ENCODE results near the gene OGFOD3.
"Not testable (repeated sequence)": the region's sequence is repeated elsewhere in the genome, so short reads cannot be mapped to it uniquely, and the experiment has no call there.

The OGFOD3 gene, protein sequence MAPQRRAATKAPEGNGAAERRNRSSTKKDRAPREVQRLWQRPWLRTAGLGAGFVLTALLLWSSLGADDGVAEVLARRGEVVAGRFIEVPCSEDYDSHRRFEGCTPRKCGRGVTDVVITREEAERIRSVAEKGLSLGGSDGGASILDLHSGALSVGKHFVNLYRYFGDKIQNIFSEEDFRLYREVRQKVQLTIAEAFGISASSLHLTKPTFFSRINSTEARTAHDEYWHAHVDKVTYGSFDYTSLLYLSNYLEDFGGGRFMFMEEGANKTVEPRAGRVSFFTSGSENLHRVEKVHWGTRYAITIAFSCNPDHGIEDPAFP

DNA sequence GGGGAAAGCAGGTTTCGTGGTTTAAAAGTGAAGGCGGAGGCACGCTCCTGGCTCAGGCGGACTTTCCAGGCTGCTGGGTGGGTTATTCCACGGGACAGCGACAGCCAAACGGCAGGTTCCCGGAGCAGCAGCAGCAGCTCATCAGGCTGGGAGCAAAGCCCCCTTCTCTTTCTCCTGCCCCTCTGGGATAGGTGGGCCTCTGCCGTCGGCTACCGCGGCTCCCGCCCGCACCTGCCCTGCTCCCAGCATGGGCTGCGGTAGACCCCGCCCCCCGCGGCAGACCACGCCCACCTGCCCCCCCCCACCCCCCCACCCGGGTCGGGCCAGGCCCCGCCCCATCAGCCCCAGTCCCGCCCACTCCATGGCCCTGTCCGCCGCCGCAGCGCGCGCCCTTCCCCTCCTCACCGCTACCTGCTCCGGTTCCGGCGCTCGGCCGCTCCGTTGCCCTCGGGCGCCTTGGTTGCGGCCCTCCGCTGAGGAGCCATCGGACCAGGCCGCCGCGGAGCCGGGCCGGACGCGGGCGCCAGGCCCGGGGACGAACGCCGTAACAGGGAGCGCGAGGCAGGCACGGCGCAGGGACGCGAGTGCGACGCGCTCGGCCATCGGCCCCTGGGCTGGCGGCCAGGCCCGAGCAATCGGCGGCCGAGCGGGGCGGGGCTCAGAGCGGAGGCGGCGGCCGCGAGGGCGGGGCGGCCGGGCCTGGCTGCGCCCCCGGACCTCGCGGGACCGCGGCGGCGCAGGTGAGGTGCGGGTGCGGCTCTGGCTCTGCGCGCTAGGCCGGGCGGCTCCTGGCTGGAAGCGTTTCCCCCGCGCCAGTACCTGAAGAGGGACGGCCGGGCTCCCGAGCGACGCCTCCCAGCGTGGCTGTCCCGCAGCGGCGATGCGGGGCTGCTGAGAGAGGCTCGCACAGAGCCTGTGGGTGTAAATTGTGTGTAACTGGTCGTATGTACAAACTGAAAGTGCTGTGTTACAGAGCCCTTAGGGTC, at the start of gene OGFOD3, which contains the start of gene HEXD:
Gene OGFOD3, minus strand, starts transcription at position 586 of the 986 bp plus-strand sequence. Its CDS starts 101 bp downstream, at position 485.
Gene HEXD, plus strand, starts transcription at position 347 of the 986 bp plus-strand sequence. CDS start 1,453 bp downstream, outside the sequence.
- Histone ChIP-seq H3K27me3 (replicated peaks; ENCODE audit: control insufficient read depth, insufficient read depth, low read length) (no peaks in the 10 kb centered on the region), H3K4me3 (ENCODE audit: low read length) (peak within 1 kb of the TSS; percentile 95), H3K9me3 (ENCODE audit: control insufficient read depth, low read length) (peaks cover 4% of the 10 kb centered on the region), H3K36me3 (ENCODE audit: control insufficient read depth, insufficient read depth, low read length, severe bottlenecking) (no peaks in the 10 kb centered on the region), H3K9ac (ENCODE audit: low read length) (peak within 1 kb of the TSS; percentile 88), H3K4me1 (ENCODE audit: control insufficient read depth, insufficient read depth, low read length) (peaks cover 17% of the 10 kb centered on the region)
- peak; percentile 95 for DNase-seq (ENCODE audit: low read depth)

DNA sequence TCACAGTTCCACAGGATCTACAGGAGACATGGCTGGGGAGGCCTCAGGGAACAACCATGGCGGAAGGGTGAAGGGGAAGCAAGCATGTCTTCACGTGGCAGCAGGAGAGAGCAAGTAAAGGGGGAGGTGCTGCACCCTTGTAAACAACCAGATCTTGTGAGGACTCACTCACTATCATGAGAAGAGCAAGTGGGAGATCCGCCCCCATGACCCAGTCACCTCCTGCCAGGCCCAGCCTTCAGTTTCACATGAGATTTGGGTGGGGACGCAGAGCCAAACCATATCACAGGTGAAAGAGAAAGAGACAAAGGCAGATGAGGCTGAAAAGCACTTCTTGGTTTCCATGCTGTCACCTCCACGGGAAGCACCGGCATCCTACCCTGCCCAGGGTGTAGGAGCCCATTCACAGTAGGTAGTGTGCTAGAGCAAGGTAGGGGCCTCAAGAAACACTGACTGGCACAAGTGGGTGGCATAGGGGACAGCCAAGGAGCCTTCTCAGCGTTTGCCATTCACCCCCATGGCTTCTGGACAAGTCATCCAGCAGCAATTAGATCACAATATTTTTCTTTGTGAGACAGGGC, 46.7 kb upstream of the OGFOD3 start:
- H3K4me1 ChIP-seq (ENCODE audit: control insufficient read depth, insufficient read depth, low read length): peaks cover 4% of the 10 kb centered on the region
- H3K4me3 ChIP-seq (ENCODE audit: low read length): no peak overlapping the region
- H3K9ac ChIP-seq (ENCODE audit: low read length): no peak overlapping the region
- H3K9me3 ChIP-seq (ENCODE audit: control insufficient read depth, low read length): no peaks in the 10 kb centered on the region
- no peak for DNase-seq (ENCODE audit: low read depth)
- no peaks in the 10 kb centered on the region for H3K27me3 ChIP-seq (replicated peaks; ENCODE audit: control insufficient read depth, insufficient read depth, low read length)
- H3K36me3 ChIP-seq (ENCODE audit: control insufficient read depth, insufficient read depth, low read length, severe bottlenecking): peaks cover 66% of the 10 kb centered on the region

DNA sequence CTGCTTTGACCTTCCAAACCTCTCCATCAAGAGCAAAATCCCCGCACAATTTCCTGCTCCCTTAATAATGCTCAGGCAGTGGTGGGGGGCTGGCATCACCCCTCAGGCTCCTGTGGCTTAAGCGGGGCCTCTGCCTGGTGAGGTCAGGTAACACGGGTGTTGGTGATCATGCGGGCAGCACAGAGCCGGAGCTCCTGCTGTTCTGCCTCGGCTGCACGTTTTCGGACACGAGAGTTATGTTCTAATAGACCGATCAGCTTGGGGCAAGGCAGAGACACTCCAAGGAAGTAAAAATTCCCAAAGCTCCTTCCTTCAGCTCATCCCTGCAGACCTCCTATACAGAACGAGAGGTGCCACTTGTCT, 46.2 kb upstream of the OGFOD3 start:
- H3K36me3 ChIP-seq (ENCODE audit: control insufficient read depth, insufficient read depth, low read length, severe bottlenecking): peaks cover 63% of the 10 kb centered on the region
- no peak for DNase-seq (ENCODE audit: low read depth)

DNA sequence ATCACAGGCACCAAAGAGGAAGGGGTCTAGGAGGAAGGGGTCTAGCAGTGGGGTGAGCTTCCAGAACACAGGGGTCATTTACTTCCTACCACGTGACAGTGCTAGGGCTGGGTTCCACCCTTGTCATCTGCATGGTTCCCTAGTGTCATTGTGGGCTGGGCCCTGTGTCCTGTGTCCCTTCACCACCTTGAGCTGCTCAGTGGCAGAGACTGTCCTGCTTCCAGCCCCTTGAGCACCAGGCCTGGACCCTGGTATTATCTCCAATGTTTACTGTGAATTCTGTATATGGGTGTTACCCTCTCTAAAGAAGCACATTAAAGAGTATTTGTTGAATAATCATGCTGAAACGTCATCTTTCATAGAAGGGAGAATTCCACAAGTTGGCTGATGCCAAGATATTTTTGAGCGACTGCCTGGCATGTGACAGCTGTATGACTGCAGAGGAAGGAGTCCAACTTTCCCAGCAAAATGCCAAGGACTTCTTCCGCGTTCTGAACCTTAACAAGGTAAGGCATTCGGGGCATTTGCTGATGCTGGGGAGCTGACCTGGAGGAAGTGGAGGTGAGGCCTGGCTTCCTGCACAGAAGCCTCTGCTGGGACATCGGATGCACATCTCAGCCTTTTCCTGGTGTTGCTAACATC, 45.7 kb upstream of the OGFOD3 start:
- Histone ChIP-seq H3K9me3 (ENCODE audit: control insufficient read depth, low read length) (no peaks in the 10 kb centered on the region), H3K9ac (ENCODE audit: low read length) (no peak overlapping the region), H3K36me3 (ENCODE audit: control insufficient read depth, insufficient read depth, low read length, severe bottlenecking) (peaks cover 59% of the 10 kb centered on the region), H3K27me3 (replicated peaks; ENCODE audit: control insufficient read depth, insufficient read depth, low read length) (no peaks in the 10 kb centered on the region), H3K4me3 (ENCODE audit: low read length) (no peak overlapping the region), H3K4me1 (ENCODE audit: control insufficient read depth, insufficient read depth, low read length) (peaks cover 9% of the 10 kb centered on the region)
- DNase-seq (ENCODE audit: low read depth): no peak

More for the DNA sequence above, 46.2 kb upstream of the OGFOD3 start:
- H3K4me3 ChIP-seq (ENCODE audit: low read length): no peak overlapping the region
- peaks cover 4% of the 10 kb centered on the region for H3K4me1 ChIP-seq (ENCODE audit: control insufficient read depth, insufficient read depth, low read length)
- no peaks in the 10 kb centered on the region for H3K9me3 ChIP-seq (ENCODE audit: control insufficient read depth, low read length)
- no peak overlapping the region for H3K9ac ChIP-seq (ENCODE audit: low read length)
- H3K27me3 ChIP-seq (replicated peaks; ENCODE audit: control insufficient read depth, insufficient read depth, low read length): no peaks in the 10 kb centered on the region

DNA sequence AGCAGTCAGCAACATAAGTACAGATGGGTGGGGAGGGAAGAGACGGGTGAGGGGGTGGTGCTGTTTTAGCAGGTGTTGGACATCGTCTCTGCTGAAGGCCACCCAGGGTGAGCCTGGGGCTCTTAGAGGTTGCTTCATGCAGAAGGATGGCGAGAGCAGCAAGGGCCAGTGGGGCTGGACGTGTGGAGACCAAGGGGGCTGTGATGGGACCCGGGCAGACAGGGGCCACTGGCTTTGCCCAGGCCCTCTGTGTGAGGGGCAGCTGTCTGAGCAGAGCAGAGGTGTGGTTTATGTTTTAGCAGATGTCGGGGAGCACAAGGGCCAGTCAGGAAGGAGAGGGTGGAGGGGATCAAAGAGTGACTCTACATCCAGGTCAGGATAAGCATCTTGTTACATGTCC, 45.0 kb upstream of the OGFOD3 start:
- no peak overlapping the region for H3K4me3 ChIP-seq (ENCODE audit: low read length)
- no peaks in the 10 kb centered on the region for H3K9me3 ChIP-seq (ENCODE audit: control insufficient read depth, low read length)
- peaks cover 9% of the 10 kb centered on the region for H3K4me1 ChIP-seq (ENCODE audit: control insufficient read depth, insufficient read depth, low read length)
- DNase-seq (ENCODE audit: low read depth): no peak
- H3K9ac ChIP-seq (ENCODE audit: low read length): no peak overlapping the region
- no peaks in the 10 kb centered on the region for H3K27me3 ChIP-seq (replicated peaks; ENCODE audit: control insufficient read depth, insufficient read depth, low read length)
- peaks cover 53% of the 10 kb centered on the region for H3K36me3 ChIP-seq (ENCODE audit: control insufficient read depth, insufficient read depth, low read length, severe bottlenecking)

DNA sequence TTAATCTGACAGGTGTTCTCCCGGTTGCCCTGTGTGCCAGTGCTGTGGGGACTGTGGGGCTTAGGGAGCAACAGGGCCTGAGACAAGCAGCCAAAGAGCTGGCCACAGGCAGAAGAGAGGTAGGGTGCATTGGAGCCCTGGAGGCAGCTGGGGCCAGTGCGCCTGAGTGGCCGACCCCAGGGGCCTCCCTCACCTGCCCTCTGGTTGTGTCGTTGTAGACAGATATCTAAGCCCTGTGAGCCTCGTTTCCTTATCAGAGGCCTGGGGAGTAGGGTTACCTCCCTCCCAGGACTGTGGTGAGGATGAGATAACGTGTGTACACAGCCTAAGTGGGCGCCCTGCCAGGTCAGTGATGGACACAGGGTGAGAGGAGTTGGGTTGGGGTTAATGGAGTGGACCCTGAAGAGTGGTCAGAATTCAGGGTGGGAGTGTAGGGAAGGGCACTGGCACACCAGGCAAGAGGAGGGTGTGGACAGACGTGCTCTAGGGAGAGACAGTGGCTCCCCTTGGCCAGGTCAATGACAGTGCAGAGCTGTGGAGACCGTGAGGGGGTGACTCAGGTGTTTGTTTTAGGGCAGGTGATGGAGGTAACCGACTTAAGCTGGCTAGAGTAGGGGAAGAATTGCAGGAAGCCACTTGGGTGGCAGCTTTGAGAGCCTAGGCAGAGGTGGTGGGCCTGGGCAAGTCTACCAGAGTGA, 43.6 kb upstream of the OGFOD3 start:
- H3K4me3 ChIP-seq (ENCODE audit: low read length): no peak overlapping the region
- peaks cover 17% of the 10 kb centered on the region for H3K4me1 ChIP-seq (ENCODE audit: control insufficient read depth, insufficient read depth, low read length)
- DNase-seq (ENCODE audit: low read depth): no peak
- H3K9me3 ChIP-seq (ENCODE audit: control insufficient read depth, low read length): no peaks in the 10 kb centered on the region
- H3K36me3 ChIP-seq (ENCODE audit: control insufficient read depth, insufficient read depth, low read length, severe bottlenecking): peaks cover 51% of the 10 kb centered on the region
- no peaks in the 10 kb centered on the region for H3K27me3 ChIP-seq (replicated peaks; ENCODE audit: control insufficient read depth, insufficient read depth, low read length)
- H3K9ac ChIP-seq (ENCODE audit: low read length): no peak overlapping the region

DNA sequence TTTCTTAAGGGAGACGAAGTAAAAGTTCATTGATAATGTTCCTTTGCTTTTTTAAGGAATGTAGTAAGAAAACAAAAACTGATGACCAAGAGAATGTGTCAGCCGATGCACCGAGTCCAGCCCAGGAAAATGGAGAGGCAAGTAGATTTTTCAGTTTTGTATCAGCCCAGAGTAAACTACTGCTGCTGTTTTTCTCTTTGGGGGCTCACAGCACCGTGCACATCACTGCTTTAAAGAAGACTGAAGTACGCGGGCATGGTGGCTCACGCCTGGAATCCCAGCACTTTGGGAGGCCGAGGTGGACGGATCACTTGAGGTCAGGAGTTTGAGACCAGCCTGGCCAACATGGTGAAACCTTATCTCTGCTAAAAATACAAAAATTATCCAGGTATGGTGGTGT, 41.5 kb upstream of the OGFOD3 start:
- not testable (repeated sequence) for H3K9ac ChIP-seq (ENCODE audit: low read length); H3K9me3 ChIP-seq (ENCODE audit: control insufficient read depth, low read length); DNase-seq (ENCODE audit: low read depth); H3K4me3 ChIP-seq (ENCODE audit: low read length); H3K27me3 ChIP-seq (replicated peaks; ENCODE audit: control insufficient read depth, insufficient read depth, low read length)
- H3K4me1 ChIP-seq (ENCODE audit: control insufficient read depth, insufficient read depth, low read length): peaks cover 17% of the 10 kb centered on the region
- peaks cover 33% of the 10 kb centered on the region for H3K36me3 ChIP-seq (ENCODE audit: control insufficient read depth, insufficient read depth, low read length, severe bottlenecking)

DNA sequence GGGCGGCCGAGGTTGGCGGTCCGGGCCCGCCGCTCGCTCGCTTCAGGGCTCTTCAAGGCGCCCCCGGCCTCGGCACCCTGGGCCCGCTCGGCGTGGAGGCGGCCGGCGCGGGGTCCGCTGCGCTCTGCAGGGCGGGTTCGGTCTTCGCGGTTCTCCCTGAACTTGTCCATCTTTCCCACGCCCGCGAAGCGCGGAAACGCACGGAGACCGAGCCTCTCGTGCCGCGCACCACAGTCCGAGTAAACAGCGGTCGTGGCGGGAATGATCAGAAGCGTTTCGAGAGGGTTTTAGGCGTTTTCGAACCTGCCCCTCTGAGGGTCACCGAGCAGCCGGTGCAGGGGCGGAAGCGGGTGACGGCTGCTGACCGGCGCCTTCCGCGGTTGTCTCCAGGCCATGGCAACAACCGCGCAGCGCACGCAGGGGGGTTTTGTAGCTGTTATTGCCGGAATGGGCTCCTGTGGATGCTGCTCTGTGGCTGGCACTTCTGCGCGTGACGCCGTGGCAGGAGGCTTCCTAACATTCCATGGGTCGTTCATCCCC, 40.6 kb upstream of the OGFOD3 start:
- H3K4me1 ChIP-seq (ENCODE audit: control insufficient read depth, insufficient read depth, low read length): peaks cover 17% of the 10 kb centered on the region
- H3K9ac ChIP-seq (ENCODE audit: low read length): peak overlapping the region; percentile 98
- H3K27me3 ChIP-seq (replicated peaks; ENCODE audit: control insufficient read depth, insufficient read depth, low read length): no peaks in the 10 kb centered on the region
- H3K4me3 ChIP-seq (ENCODE audit: low read length): peak overlapping the region; percentile 96
- no peaks in the 10 kb centered on the region for H3K9me3 ChIP-seq (ENCODE audit: control insufficient read depth, low read length)
- DNase-seq (ENCODE audit: low read depth): peak; percentile 58
- peaks cover 24% of the 10 kb centered on the region for H3K36me3 ChIP-seq (ENCODE audit: control insufficient read depth, insufficient read depth, low read length, severe bottlenecking)

DNA sequence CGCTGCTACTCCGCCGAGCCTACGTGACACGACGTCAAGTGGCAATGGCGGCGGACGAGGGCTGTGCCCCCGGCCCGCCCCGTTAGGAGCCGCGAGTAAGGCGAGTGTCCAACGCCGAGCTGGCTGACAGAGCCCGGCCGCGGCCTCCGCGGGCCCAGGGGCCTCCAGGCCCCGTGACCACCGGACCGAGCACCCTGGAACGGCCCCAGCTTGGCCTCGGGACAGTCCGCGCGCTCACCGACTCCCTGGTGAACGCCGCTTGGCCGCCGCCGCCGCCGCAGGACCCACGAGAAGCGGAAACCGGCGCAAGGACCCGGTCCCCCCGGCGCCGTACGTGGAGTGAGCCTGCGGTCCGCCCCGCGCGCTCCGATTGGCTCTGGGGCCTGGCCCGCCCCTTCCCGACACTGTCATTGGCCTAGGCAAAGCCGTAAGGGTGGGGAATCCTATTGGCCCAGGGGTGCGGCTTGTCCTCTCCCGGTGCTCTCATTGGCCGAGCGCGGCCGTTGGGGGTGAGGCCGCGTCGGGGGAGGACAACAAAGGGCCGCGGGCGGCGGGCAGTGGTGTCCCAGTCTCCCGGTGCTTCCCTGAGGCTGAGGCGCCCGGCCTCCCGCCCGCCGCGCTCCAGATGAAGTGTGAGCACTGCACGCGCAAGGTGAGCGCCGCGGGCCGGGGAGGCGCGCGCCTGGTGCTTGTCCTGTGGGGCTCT, 39.9 kb upstream of the OGFOD3 start, which contains the start of gene NARF:
Gene NARF, plus strand, starts transcription at position 563 of the 706 bp plus-strand sequence. Its CDS starts 63 bp downstream, at position 626.
- peak within 1 kb of the TSS; percentile 96 for H3K4me3 ChIP-seq (ENCODE audit: low read length)
- peak; percentile 99 for DNase-seq (ENCODE audit: low read depth)

DNA sequence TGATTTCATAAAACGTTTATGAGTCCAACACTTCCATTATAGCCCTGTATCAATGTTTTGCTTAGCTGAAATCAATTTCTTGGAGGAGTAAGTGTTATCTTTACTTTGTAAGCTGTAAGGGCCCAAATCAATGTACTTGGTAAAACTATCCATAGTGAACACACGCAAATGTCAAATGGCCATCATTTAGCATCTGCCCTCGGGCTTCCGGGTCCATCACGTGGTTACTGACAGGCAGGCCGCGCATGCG, 39.5 kb upstream of the OGFOD3 start:
- Histone ChIP-seq H3K9ac (ENCODE audit: low read length) (peak overlapping the region; percentile 98), H3K27me3 (replicated peaks; ENCODE audit: control insufficient read depth, insufficient read depth, low read length) (no peaks in the 10 kb centered on the region), H3K36me3 (ENCODE audit: control insufficient read depth, insufficient read depth, low read length, severe bottlenecking) (peaks cover 20% of the 10 kb centered on the region), H3K4me3 (ENCODE audit: low read length) (peak overlapping the region; percentile 96), H3K4me1 (ENCODE audit: control insufficient read depth, insufficient read depth, low read length) (peaks cover 13% of the 10 kb centered on the region), H3K9me3 (ENCODE audit: control insufficient read depth, low read length) (no peaks in the 10 kb centered on the region)
- no peak for DNase-seq (ENCODE audit: low read depth)

More for the DNA sequence above, 39.9 kb upstream of the OGFOD3 start, which contains the start of gene NARF:
- Histone ChIP-seq H3K9ac (ENCODE audit: low read length) (peak within 1 kb of the TSS; percentile 98), H3K4me1 (ENCODE audit: control insufficient read depth, insufficient read depth, low read length) (peaks cover 13% of the 10 kb centered on the region), H3K36me3 (ENCODE audit: control insufficient read depth, insufficient read depth, low read length, severe bottlenecking) (peaks cover 20% of the 10 kb centered on the region), H3K9me3 (ENCODE audit: control insufficient read depth, low read length) (no peaks in the 10 kb centered on the region), H3K27me3 (replicated peaks; ENCODE audit: control insufficient read depth, insufficient read depth, low read length) (no peaks in the 10 kb centered on the region)
